ENCODE data around the gene SH3BP5L. TPM values are rescaled to one million over a fixed set of nuclear protein-coding genes. Genes with fewer than 3 reads are reported as not detected.
A peak's percentile ranks its signal among the peaks of the same experiment; 100 is the strongest.

The SH3BP5L gene
- total and polyA plus RNA-seq, 10 of the 15 experiments (the other 5 are each of a cell fraction or from before 2014, with no cell fraction given) = 1.1 to 22.8 (median 10.9) TPM

DNA sequence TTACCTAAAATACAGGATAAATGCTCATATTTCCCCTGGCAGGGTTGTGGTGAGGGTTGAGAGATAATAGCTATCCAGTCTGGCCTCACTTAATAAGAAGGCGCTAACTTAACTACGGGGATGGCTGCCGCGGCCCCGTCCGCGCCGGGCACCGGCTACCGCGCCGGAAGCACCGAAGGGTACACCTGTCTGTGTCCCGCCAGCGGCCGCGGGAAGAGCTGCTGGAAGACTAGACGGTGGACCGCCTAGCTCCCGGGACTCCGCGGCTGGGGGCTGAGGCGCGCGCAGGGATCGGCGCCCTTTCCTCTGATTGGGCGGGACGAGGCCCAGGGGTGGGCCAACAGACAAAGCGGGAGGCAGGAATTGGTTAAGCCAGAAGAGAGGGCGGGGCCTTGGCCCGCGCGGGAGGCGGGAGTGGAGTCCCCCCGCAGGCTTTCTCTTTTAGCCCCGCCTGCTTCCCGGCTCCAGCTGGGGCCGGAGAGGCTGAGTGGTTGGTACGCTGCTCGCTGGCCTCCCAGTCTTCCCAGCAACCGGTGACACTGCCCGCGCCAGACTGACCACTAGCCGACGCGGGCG is 12.2 kb upstream of the SH3BP5L start, which contains the start of gene ZNF672 (continued):
- TF ChIP-seq, protein P1, sequence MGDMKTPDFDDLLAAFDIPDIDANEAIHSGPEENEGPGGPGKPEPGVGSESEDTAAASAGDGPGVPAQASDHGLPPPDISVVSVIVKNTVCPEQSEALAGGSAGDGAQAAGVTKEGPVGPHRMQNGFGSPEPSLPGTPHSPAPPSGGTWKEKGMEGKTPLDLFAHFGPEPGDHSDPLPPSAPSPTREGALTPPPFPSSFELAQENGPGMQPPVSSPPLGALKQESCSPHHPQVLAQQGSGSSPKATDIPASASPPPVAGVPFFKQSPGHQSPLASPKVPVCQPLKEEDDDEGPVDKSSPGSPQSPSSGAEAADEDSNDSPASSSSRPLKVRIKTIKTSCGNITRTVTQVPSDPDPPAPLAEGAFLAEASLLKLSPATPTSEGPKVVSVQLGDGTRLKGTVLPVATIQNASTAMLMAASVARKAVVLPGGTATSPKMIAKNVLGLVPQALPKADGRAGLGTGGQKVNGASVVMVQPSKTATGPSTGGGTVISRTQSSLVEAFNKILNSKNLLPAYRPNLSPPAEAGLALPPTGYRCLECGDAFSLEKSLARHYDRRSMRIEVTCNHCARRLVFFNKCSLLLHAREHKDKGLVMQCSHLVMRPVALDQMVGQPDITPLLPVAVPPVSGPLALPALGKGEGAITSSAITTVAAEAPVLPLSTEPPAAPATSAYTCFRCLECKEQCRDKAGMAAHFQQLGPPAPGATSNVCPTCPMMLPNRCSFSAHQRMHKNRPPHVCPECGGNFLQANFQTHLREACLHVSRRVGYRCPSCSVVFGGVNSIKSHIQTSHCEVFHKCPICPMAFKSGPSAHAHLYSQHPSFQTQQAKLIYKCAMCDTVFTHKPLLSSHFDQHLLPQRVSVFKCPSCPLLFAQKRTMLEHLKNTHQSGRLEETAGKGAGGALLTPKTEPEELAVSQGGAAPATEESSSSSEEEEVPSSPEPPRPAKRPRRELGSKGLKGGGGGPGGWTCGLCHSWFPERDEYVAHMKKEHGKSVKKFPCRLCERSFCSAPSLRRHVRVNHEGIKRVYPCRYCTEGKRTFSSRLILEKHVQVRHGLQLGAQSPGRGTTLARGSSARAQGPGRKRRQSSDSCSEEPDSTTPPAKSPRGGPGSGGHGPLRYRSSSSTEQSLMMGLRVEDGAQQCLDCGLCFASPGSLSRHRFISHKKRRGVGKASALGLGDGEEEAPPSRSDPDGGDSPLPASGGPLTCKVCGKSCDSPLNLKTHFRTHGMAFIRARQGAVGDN (IDR thresholded peaks at IDR 0.05) = no peak
- TF ChIP-seq ZBED1 (IDR thresholded peaks at IDR 0.05; ENCODE audit: borderline replicate concordance) (no peak), TAF1 (IDR thresholded peaks at IDR 0.05; ENCODE audit: borderline replicate concordance, low read depth, low read length) (peak; percentile 64; the same call in 1 of the 2 replicates), SMAD5 (IDR thresholded peaks at IDR 0.05; ENCODE audit: low read depth) (no peak), NFIC (IDR thresholded peaks at IDR 0.05; ENCODE audit: low read depth, low read length) (no peak), ESRRA (IDR thresholded peaks at IDR 0.05; ENCODE audit: low read length) (no peak), CHD4 (IDR thresholded peaks at IDR 0.05) (no peak), NFYA (IDR thresholded peaks at IDR 0.05; ENCODE audit: borderline replicate concordance, low read depth, low read length) (no peak), SREBF2 (IDR thresholded peaks at IDR 0.05; ENCODE audit: low read length) (no peak), CHD2 (IDR thresholded peaks at IDR 0.05; ENCODE audit: borderline replicate concordance, low read depth, low read length) (peak; percentile 67), JUNB (IDR thresholded peaks at IDR 0.05) (no peak), POLR2AphosphoS5 (IDR thresholded peaks at IDR 0.05; ENCODE audit: low read length) (peak; percentile 79), IRF3 (IDR thresholded peaks at IDR 0.05) (peak; percentile 54; the same call in 1 of the 2 replicates), ZNF207 (IDR thresholded peaks at IDR 0.05; ENCODE audit: borderline replicate concordance) (no peak), ZNF592 (IDR thresholded peaks at IDR 0.05) (no peak), SPI1 (IDR thresholded peaks at IDR 0.05; ENCODE audit: borderline replicate concordance, insufficient read depth, low read depth, low read length) (no peak), MEF2B (IDR thresholded peaks at IDR 0.05; ENCODE audit: partially characterized antibody, poor library complexity, severe bottlenecking) (no peak)
- TF ChIP-seq, protein P2, sequence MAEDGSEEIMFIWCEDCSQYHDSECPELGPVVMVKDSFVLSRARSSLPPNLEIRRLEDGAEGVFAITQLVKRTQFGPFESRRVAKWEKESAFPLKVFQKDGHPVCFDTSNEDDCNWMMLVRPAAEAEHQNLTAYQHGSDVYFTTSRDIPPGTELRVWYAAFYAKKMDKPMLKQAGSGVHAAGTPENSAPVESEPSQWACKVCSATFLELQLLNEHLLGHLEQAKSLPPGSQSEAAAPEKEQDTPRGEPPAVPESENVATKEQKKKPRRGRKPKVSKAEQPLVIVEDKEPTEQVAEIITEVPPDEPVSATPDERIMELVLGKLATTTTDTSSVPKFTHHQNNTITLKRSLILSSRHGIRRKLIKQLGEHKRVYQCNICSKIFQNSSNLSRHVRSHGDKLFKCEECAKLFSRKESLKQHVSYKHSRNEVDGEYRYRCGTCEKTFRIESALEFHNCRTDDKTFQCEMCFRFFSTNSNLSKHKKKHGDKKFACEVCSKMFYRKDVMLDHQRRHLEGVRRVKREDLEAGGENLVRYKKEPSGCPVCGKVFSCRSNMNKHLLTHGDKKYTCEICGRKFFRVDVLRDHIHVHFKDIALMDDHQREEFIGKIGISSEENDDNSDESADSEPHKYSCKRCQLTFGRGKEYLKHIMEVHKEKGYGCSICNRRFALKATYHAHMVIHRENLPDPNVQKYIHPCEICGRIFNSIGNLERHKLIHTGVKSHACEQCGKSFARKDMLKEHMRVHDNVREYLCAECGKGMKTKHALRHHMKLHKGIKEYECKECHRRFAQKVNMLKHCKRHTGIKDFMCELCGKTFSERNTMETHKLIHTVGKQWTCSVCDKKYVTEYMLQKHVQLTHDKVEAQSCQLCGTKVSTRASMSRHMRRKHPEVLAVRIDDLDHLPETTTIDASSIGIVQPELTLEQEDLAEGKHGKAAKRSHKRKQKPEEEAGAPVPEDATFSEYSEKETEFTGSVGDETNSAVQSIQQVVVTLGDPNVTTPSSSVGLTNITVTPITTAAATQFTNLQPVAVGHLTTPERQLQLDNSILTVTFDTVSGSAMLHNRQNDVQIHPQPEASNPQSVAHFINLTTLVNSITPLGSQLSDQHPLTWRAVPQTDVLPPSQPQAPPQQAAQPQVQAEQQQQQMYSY (CRISPR knock-in tag; IDR thresholded peaks at IDR 0.05) = no peak
